ENCODE data around the gene LEKR1.

Gene LEKR1

GRCh38 chr3:156787926-156788663 lies 38.1 kb upstream of the LEKR1 start (continued):
- no peak for TF ChIP-seq CSRNP3 (CRISPR knock-in tag; IDR thresholded peaks at IDR 0.05)
- no peak for TF ChIP-seq ESRRG (CRISPR knock-in tag; IDR thresholded peaks at IDR 0.05)
- TF ChIP-seq TCF4 (CRISPR knock-in tag; IDR thresholded peaks at IDR 0.05; ENCODE audit: borderline replicate concordance), result no peak
- no peak for TF ChIP-seq ISL1 (CRISPR knock-in tag; IDR thresholded peaks at IDR 0.05)
- TF ChIP-seq TSHZ2 (CRISPR knock-in tag; IDR thresholded peaks at IDR 0.05), result no peak
- no peak for TF ChIP-seq ZC3H10 (CRISPR knock-in tag; IDR thresholded peaks at IDR 0.05)

GRCh38 chr3:156788846-156789245 lies 37.3 kb upstream of the LEKR1 start:
- TF ChIP-seq OSR1 (CRISPR knock-in tag; IDR thresholded peaks at IDR 0.05), result no peak
- TF ChIP-seq CSDC2 (CRISPR knock-in tag; IDR thresholded peaks at IDR 0.05), result no peak
- no peak for TF ChIP-seq ARNTL (CRISPR knock-in tag; IDR thresholded peaks at IDR 0.05; ENCODE audit: borderline replicate concordance, low read depth)
- TF ChIP-seq ZNF70 (CRISPR knock-in tag; IDR thresholded peaks at IDR 0.05), result no peak
- TF ChIP-seq PPARA (CRISPR knock-in tag; IDR thresholded peaks at IDR 0.05; ENCODE audit: borderline replicate concordance), result no peak
- no peak for TF ChIP-seq SNAI2 (CRISPR knock-in tag; IDR thresholded peaks at IDR 0.05)
- no peak for TF ChIP-seq ZFP3 (CRISPR knock-in tag; IDR thresholded peaks at IDR 0.05)
- no peak for TF ChIP-seq TSHZ2 (CRISPR knock-in tag; IDR thresholded peaks at IDR 0.05)
- no peak for TF ChIP-seq ZC3H10 (CRISPR knock-in tag; IDR thresholded peaks at IDR 0.05)
- TF ChIP-seq BACH2 (CRISPR knock-in tag; IDR thresholded peaks at IDR 0.05; ENCODE audit: borderline replicate concordance), result no peak
- no peak for TF ChIP-seq CSRNP3 (CRISPR knock-in tag; IDR thresholded peaks at IDR 0.05)
- ATAC-seq, result peak; percentile 7; the same call in 1 of the 3 replicates

GRCh38 chr3:156790156-156790555 lies 36.0 kb upstream of the LEKR1 start:
- TF ChIP-seq TCF4 (CRISPR knock-in tag; IDR thresholded peaks at IDR 0.05; ENCODE audit: borderline replicate concordance), result no peak
- ATAC-seq, result no peak

- no peak for ATAC-seq
- TF ChIP-seq OSR1 (CRISPR knock-in tag; IDR thresholded peaks at IDR 0.05) (no peak), ZNF70 (CRISPR knock-in tag; IDR thresholded peaks at IDR 0.05) (no peak), TCF4 (CRISPR knock-in tag; IDR thresholded peaks at IDR 0.05; ENCODE audit: borderline replicate concordance) (no peak), ZC3H10 (CRISPR knock-in tag; IDR thresholded peaks at IDR 0.05) (no peak), ESRRG (CRISPR knock-in tag; IDR thresholded peaks at IDR 0.05) (no peak), ZFP3 (CRISPR knock-in tag; IDR thresholded peaks at IDR 0.05) (no peak), SNAI2 (CRISPR knock-in tag; IDR thresholded peaks at IDR 0.05) (no peak), RARB (CRISPR knock-in tag; IDR thresholded peaks at IDR 0.05) (no peak), CREB5 (CRISPR knock-in tag; IDR thresholded peaks at IDR 0.05; ENCODE audit: low read depth) (no peak), ARNTL (CRISPR knock-in tag; IDR thresholded peaks at IDR 0.05; ENCODE audit: borderline replicate concordance, low read depth) (no peak), POU6F1 (CRISPR knock-in tag; IDR thresholded peaks at IDR 0.05; ENCODE audit: borderline replicate concordance, low read depth) (no peak), ZNF8 (CRISPR knock-in tag; IDR thresholded peaks at IDR 0.05) (no peak), CSRNP3 (CRISPR knock-in tag; IDR thresholded peaks at IDR 0.05) (no peak)
Observed at GRCh38 chr3:156792114-156792513, 34.0 kb upstream of the LEKR1 start.
